Testis (tissue), 2 donors: ENCODE results near the gene DHRS4.
"Not testable (repeated sequence)": the region's sequence is repeated elsewhere in the genome, so short reads cannot be mapped to it uniquely, and the experiment has no call there.

Experiments
- CTCF ChIP-seq, 3 experiments: fragments of 450-650 bp in 2 of 3; fragments of 200-600 bp in 1 of 3; sonication (generic) in 1 of 3; IDR thresholded peaks; one replicate each; pipeline ENCODE4 v1.5.1; 2016 to 2019; ENCODE audit warnings: antibody characterized with exemption in 3 of 3, mild to moderate bottlenecking in 2 of 3, moderate library complexity in 1 of 3
- POLR2A ChIP-seq: fragments of 450-650 bp; IDR thresholded peaks from one replicate; pipeline ENCODE4 v1.6.1; 2017; ENCODE audit warnings: antibody characterized with exemption, mild to moderate bottlenecking, moderate library complexity

GRCh38 chr14:23993042-23993441, 39.5 kb downstream of the DHRS4 start:
- not testable (repeated sequence) for TF ChIP-seq CTCF (IDR thresholded peaks at IDR 0.05); POLR2A
